Glutamatergic neuron (in vitro differentiated cells): ENCODE data around the gene RBM43. TPM values are rescaled to one million over a fixed set of nuclear protein-coding genes. Genes with fewer than 3 reads are reported as not detected.
"Not testable (repeated sequence)": the region's sequence is repeated elsewhere in the genome, so short reads cannot be mapped to it uniquely, and the experiment has no call there.

Experiments used
- DNase-seq: peaks from one replicate; pipeline ENCODE4 v3.0.0; 2022
- H3K27ac Mint-ChIP-seq: one replicate; pipeline ENCODE4 v1.8.0; 2020; ENCODE audit warnings: mild to moderate bottlenecking, mixed read lengths, inconsistent platforms; ENCODE audit not compliant: unreplicated experiment
- H3K27me3 Mint-ChIP-seq: one replicate; pipeline ENCODE4 v1.8.0; 2020; ENCODE audit warnings: mild to moderate bottlenecking, moderate library complexity, mixed read lengths, inconsistent platforms; ENCODE audit not compliant: unreplicated experiment
- H3K36me3 Mint-ChIP-seq: one replicate; pipeline ENCODE4 v1.8.0; 2020; ENCODE audit warnings: mild to moderate bottlenecking, mixed read lengths, inconsistent platforms; ENCODE audit not compliant: unreplicated experiment
- H3K4me1 Mint-ChIP-seq: one replicate; pipeline ENCODE4 v1.8.0; 2020; ENCODE audit warnings: mild to moderate bottlenecking, low read depth, mixed read lengths, inconsistent platforms; ENCODE audit not compliant: unreplicated experiment
- H3K4me3 Mint-ChIP-seq: one replicate; pipeline ENCODE4 v1.8.0; 2020; ENCODE audit warnings: mild to moderate bottlenecking, mixed read lengths, inconsistent platforms; ENCODE audit not compliant: unreplicated experiment
- H3K9me3 Mint-ChIP-seq: one replicate; pipeline ENCODE4 v1.8.0; 2020; ENCODE audit warnings: mild to moderate bottlenecking, moderate library complexity, mixed read lengths, inconsistent platforms; ENCODE audit not compliant: unreplicated experiment
- total RNA-seq: library from RNA; stranded (reverse); fragmentation: NEBNext Ultra II Directional; extraction: Animal tissue kit (Norgen Biotek cat#: 25700); gene quantifications from one replicate; pipeline ENCODE4 v1.2.1, GENCODE V29; 2021; ENCODE audit not compliant: unreplicated experiment
- TF ChIP-seq, protein P1 (sequence below): fragments of 200-600 bp; sonication (generic); IDR thresholded peaks from one replicate; pipeline ENCODE4 v1.5.0; 2021; ENCODE audit not compliant: partially characterized antibody, unreplicated experiment

Gene RBM43
- total RNA-seq, 1 donor from 2014 or later: 1.1 TPM

DNA sequence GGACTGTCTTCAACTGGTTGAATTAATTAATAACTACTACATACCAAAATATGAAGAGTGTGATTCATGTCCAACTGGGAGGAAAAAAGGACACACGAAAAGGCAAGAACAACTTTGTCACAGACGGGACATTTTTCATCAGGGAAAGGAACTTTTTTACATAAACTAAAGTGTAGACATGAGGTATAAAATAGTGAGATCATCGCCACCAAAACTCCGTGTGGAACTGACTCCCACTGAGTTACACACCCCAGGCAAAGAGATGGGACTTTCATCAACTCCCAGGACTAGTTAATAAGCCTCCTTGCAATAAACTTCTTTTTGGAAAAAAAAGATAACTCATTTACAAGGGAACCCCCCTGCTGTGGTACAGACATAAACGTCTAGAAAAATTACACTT is 40.7 kb upstream of the RBM43 start:
- H3K27me3 Mint-ChIP-seq: no peaks in the 10 kb centered on the region
- H3K27ac Mint-ChIP-seq: no peak overlapping the region
- no peaks in the 10 kb centered on the region for H3K36me3 Mint-ChIP-seq
- H3K4me1 Mint-ChIP-seq: no peaks in the 10 kb centered on the region
- no peak overlapping the region for H3K4me3 Mint-ChIP-seq
- TF ChIP-seq, protein P1, sequence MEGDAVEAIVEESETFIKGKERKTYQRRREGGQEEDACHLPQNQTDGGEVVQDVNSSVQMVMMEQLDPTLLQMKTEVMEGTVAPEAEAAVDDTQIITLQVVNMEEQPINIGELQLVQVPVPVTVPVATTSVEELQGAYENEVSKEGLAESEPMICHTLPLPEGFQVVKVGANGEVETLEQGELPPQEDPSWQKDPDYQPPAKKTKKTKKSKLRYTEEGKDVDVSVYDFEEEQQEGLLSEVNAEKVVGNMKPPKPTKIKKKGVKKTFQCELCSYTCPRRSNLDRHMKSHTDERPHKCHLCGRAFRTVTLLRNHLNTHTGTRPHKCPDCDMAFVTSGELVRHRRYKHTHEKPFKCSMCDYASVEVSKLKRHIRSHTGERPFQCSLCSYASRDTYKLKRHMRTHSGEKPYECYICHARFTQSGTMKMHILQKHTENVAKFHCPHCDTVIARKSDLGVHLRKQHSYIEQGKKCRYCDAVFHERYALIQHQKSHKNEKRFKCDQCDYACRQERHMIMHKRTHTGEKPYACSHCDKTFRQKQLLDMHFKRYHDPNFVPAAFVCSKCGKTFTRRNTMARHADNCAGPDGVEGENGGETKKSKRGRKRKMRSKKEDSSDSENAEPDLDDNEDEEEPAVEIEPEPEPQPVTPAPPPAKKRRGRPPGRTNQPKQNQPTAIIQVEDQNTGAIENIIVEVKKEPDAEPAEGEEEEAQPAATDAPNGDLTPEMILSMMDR: no peak
- DNase-seq: no peak
- peaks cover 1% of the 10 kb centered on the region for H3K9me3 Mint-ChIP-seq

DNA sequence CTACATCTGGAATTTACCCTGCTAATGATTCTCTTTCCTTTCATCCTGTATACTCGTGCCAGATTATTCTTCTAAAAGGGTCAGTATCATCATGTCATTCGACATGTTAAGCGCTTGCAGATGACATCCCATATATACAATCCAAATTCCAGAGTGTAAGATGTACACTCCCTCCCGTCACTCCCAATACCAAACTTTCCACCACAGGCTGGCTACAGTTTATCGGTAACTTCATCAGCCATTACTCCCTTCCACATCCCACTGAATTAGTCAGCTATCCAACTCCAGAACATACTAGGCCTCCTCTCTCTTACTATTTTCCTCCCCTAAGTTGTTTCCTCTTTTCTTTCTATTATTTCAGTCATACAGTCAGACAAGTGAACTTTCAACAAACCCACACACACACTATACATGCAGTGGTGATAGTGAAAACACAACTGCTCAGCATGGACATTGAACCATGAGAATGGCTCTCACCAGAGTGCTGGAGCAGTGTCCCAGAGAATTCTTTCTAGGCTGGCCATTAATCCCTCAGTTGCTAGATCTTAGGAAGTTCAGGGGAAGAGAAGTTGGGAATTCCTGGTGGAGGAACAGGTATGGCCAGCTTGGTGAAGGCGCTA is 38.4 kb upstream of the RBM43 start:
- Mint-ChIP-seq H3K9me3 (no peaks in the 10 kb centered on the region), H3K36me3 (no peaks in the 10 kb centered on the region), H3K27ac (no peak overlapping the region), H3K27me3 (no peaks in the 10 kb centered on the region), H3K4me3 (no peak overlapping the region), H3K4me1 (no peaks in the 10 kb centered on the region)
- TF ChIP-seq, protein P1: no peak
- no peak for DNase-seq

DNA sequence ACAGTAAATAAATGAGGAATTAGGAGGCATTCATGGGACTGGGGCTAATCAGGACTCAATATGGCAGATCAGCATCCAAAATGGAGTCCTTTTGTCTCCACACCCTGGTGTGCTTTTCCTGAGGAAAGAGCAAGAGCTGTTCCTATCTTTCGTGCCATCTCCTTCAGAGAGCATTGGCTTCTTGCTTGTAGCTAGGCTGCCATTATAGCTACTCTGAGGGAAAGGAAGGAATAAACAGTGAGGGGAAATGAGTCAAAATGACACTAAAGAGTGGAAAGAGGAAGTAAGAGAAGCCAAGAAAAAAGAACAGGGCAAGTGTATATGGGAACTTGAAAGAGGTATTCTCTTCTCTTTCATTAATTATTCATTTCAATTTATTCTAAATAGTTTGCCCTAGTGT is 36.2 kb upstream of the RBM43 start:
- TF ChIP-seq, protein P1: no peak
- Mint-ChIP-seq H3K4me1 (no peaks in the 10 kb centered on the region), H3K27me3 (no peaks in the 10 kb centered on the region), H3K9me3 (no peaks in the 10 kb centered on the region), H3K27ac (no peak overlapping the region), H3K36me3 (no peaks in the 10 kb centered on the region), H3K4me3 (no peak overlapping the region)
- DNase-seq: no peak

DNA sequence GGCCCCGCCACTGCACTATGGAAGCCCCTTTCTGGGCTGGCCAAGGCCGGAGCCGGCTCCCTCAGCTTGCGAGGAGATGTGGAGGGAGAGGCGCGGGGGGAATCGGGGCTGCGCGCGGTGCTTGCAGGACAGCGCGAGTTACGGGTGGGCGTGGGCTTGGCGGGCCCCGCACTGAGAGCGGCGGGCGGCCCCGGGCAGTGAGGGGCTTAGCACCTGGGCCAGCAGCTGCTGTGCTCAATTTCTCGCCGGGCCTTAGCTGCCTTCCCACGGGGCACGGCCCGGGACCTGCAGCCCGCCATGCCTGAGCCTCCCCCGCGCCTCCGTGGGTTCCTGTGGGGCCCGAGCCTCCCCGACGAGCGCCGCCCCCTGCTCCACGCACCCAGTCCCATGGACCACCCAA is 34.3 kb upstream of the RBM43 start:
- H3K27me3 Mint-ChIP-seq, H3K36me3 Mint-ChIP-seq, H3K27ac Mint-ChIP-seq, H3K9me3 Mint-ChIP-seq, H3K4me3 Mint-ChIP-seq, DNase-seq, H3K4me1 Mint-ChIP-seq: not testable (repeated sequence)

DNA sequence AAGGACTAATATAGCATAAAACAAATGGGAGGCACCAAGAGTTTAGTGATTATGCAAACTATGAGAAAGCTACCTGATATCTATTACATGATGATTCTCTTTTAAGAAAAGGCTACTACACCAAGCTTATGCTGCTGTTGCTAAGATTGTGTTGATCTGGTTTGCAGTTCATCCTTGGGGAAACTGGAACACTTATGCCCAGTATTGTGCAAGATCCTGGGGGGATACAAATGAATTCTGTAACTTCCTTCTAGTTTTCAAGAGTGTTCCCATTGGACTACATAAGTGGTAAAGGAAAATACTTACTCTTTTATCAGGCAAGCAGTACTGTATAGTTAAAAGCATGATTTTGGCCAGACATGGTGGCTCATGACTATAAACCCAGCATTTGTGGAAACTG is 30.9 kb upstream of the RBM43 start:
- Mint-ChIP-seq H3K9me3 (no peaks in the 10 kb centered on the region), H3K4me3 (no peak overlapping the region), H3K4me1 (no peaks in the 10 kb centered on the region), H3K27ac (no peak overlapping the region), H3K36me3 (no peaks in the 10 kb centered on the region), H3K27me3 (no peaks in the 10 kb centered on the region)
- TF ChIP-seq, protein P1: no peak
- DNase-seq: no peak
